Heart left ventricle (tissue), 13 donors: ENCODE results near the gene HNRNPL.

Experiments used
- POLR2A ChIP-seq, 2 donors: fragments of 450-650 bp; IDR thresholded peaks; one replicate each; pipeline ENCODE4 v1.6.1; 2017; ENCODE audit warnings: antibody characterized with exemption in 2 of 2, mild to moderate bottlenecking in 2 of 2, moderate library complexity in 2 of 2
- TF ChIP-seq, protein P1 (sequence below), 12 donors: fragments of 200-600 bp; sonication (generic) in 4 of 12; IDR thresholded peaks; one replicate each; pipeline versions ENCODE4 v1.5.0 to v1.8.0; 2018 to 2022; ENCODE audit warnings: antibody characterized with exemption in 12 of 12, mild to moderate bottlenecking in 5 of 12
- donor health status: ischemic (EF 13 %, LVEDD 7.1; RV severe dilation, severe dysfunction).
- donor health status: DM: no; HTN: yes; CAD: no.
- donor health status: DM: no; HTN: no; CAD: no.
- donor health status: ischemic (EF 25% LVEDD 6.9; RV normal size, moderate dysfunction).
- donor health status: ischemic (EF 25% LVEDD 5.7; RV mildly dilated, moderate dysfunction).
- donor health status: ischemic (EF 35%, LVEDD 5.7; RV mildly dilated, moderate dysfunction).
- donor health status: nonischemic (EF 11% LVEDD 7.7; RV severe dilation, severe dysfunction).
- donor health status: DM: yes; HTN: yes; CAD: no.
- donor health status: PGD.
- donor health status: ischemic (EF 29% LVEDD 5.4; RV normal size, mild dysfunction).
- donor health status: nonischemic (EF 23%, LVEDD 6.1; RV moderate dilation, normal function).

DNA sequence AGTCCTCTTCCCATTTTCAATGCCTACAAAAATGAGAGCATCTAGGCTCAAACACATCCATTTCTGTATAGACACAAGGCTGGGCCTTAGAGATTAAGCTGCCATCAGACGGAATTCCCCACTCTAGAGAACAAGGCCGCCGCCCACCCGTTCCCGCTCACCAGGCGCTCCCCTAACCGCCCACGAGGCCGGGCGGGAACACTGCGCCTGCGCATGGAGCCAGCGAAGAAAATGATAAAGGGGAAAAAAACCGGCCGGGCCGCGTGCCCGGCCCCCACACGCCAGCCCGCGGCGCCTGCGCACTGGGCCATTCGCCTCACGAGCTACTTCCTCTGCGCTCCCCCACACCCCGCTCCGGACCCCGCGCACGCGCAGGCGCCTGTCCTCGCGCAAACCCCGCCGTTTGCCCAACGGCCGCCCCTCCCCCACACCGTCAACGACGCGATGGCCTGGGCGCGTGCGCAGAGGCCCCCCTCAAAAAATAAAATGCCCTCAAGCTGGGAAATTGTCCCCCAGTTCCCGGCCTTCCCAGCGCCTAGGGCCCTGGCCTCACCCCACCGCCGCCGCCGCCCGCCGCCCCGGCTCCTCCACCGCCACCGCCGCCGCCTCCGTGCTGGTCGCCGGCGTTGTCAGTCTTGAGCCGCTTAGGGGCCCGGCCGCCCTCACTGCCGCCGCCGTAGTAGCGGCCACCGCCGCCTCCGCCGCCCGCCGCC is 483 bp downstream of the HNRNPL start:
- TF ChIP-seq, protein P1, sequence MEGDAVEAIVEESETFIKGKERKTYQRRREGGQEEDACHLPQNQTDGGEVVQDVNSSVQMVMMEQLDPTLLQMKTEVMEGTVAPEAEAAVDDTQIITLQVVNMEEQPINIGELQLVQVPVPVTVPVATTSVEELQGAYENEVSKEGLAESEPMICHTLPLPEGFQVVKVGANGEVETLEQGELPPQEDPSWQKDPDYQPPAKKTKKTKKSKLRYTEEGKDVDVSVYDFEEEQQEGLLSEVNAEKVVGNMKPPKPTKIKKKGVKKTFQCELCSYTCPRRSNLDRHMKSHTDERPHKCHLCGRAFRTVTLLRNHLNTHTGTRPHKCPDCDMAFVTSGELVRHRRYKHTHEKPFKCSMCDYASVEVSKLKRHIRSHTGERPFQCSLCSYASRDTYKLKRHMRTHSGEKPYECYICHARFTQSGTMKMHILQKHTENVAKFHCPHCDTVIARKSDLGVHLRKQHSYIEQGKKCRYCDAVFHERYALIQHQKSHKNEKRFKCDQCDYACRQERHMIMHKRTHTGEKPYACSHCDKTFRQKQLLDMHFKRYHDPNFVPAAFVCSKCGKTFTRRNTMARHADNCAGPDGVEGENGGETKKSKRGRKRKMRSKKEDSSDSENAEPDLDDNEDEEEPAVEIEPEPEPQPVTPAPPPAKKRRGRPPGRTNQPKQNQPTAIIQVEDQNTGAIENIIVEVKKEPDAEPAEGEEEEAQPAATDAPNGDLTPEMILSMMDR (IDR thresholded peaks at IDR 0.05): no peak
- no peak for TF ChIP-seq POLR2A (IDR thresholded peaks at IDR 0.05)
